Measurements from ENCODE around the gene TLCD5.

TLCD5 gene

GRCh38 chr11:120324932-120325810 is at the start of gene TLCD5:
Gene TLCD5, plus strand, starts transcription at chr11:120325299. Its CDS starts 2,143 bp downstream, at chr11:120327442.
- DNase-seq (ENCODE audit: low read depth): peak; percentile 69

- no peak for DNase-seq (ENCODE audit: low read depth)
Measured at GRCh38 chr11:120279502-120279901, 45.6 kb upstream of the TLCD5 start.

- no peak for DNase-seq (ENCODE audit: low read depth)
Measured at GRCh38 chr11:120280600-120281051, 44.5 kb upstream of the TLCD5 start.

- peak; percentile 13 for DNase-seq (ENCODE audit: low read depth)
Measured at GRCh38 chr11:120281143-120281795, 43.8 kb upstream of the TLCD5 start.

GRCh38 chr11:120283124-120283523 is 42.0 kb upstream of the TLCD5 start:
- no peak for DNase-seq (ENCODE audit: low read depth)

- no peak for DNase-seq (ENCODE audit: low read depth)
Measured at GRCh38 chr11:120284272-120284671, 40.8 kb upstream of the TLCD5 start.

- peak; percentile 7 for DNase-seq (ENCODE audit: low read depth)
Measured at GRCh38 chr11:120285256-120285655, 39.8 kb upstream of the TLCD5 start.

GRCh38 chr11:120288021-120288420 is 37.1 kb upstream of the TLCD5 start:
- no peak for DNase-seq (ENCODE audit: low read depth)

GRCh38 chr11:120289426-120289825 is 35.7 kb upstream of the TLCD5 start:
- DNase-seq (ENCODE audit: low read depth): no peak

GRCh38 chr11:120290956-120291355 is 34.1 kb upstream of the TLCD5 start:
- no peak for DNase-seq (ENCODE audit: low read depth)

- DNase-seq (ENCODE audit: low read depth): no peak
Measured at GRCh38 chr11:120293038-120293800, 31.9 kb upstream of the TLCD5 start.

GRCh38 chr11:120294096-120294495 is 31.0 kb upstream of the TLCD5 start:
- no peak for DNase-seq (ENCODE audit: low read depth)

- DNase-seq (ENCODE audit: low read depth): no peak
Measured at GRCh38 chr11:120295099-120295498, 30.0 kb upstream of the TLCD5 start.

- no peak for DNase-seq (ENCODE audit: low read depth)
Measured at GRCh38 chr11:120296554-120296953, 28.5 kb upstream of the TLCD5 start.

GRCh38 chr11:120298461-120298860 is 26.6 kb upstream of the TLCD5 start:
- DNase-seq (ENCODE audit: low read depth): no peak

GRCh38 chr11:120302001-120302805 is 22.9 kb upstream of the TLCD5 start:
- no peak for DNase-seq (ENCODE audit: low read depth)

- peak; percentile 82 for DNase-seq (ENCODE audit: low read depth)
Measured at GRCh38 chr11:120303004-120303637, 22.0 kb upstream of the TLCD5 start.

GRCh38 chr11:120304526-120304925 is 20.6 kb upstream of the TLCD5 start:
- DNase-seq (ENCODE audit: low read depth): peak; percentile 41

- DNase-seq (ENCODE audit: low read depth): no peak
Measured at GRCh38 chr11:120305286-120305685, 19.8 kb upstream of the TLCD5 start.

GRCh38 chr11:120306519-120307242 is 18.4 kb upstream of the TLCD5 start:
- DNase-seq (ENCODE audit: low read depth): peak; percentile 91
